ENCODE data around the gene CAAP1.
"Not testable (repeated sequence)": the region's sequence is repeated elsewhere in the genome, so short reads cannot be mapped to it uniquely, and the experiment has no call there.

CAAP1 gene

DNA sequence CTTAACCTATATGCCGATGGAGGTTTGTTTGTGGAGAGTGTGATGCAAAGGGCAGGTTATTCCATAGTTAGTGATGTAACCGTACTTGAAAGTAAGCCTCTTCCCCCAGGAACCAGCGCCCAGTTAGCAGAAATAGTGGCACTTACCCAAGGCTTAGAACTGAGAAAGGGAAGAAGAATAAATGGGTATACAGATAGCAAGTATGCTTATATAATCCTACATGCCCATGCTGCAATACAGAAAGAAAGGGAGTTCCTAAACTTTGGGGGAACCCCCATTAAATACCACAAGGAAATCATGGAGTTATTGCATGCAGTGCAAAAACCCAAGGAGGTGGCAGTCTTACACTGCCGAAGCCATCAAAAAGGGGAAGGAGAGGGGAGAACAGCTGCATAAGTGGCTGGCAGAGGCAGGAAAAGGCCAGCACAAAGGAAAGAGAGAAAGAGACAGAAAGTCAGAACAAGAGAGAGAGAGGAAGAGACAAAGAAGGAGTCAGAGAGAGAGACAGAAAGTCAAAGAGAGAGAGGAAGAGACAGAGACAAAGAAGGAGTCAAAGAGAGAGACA lies 64.1 kb downstream of the CAAP1 start:
- not testable (repeated sequence) for DNase-seq

DNA sequence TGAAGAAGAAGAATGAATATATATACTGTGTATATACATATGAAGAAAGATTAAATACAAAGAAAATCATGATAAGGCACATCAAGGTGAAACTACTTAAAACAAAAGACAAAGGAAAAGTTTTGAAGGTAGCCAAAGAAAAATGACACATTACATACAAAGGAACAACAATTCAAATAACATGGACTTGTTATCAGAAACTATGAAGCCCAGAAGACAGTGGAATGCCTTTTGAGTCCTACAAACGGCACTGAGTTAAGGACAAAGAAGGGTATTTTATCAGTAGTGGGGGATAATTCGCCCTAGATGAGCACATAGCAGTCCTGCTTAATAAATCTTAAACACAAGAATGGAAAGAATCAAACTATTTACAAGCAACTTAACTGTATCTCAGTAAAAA lies 77.8 kb downstream of the CAAP1 start:
- DNase-seq = no peak

DNA sequence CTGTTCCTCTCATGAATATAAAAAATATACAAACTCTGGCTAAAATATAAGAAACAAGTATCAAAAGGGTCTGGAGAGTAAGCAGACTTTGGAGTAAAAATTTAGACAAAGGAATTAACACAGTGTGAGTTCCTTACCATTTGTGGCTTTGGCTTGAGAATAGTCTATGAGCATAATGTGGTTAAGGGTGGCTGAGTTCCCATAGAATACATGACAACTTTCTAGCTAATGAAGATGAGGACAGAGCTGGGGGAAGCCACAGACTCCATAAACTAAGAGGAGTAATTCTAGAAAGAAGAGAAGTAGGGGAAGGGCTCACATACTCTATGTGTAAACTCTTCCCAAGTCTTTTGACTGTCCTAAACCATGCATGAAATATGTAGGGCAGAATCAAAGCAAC lies 79.4 kb downstream of the CAAP1 start:
- DNase-seq = no peak

DNA sequence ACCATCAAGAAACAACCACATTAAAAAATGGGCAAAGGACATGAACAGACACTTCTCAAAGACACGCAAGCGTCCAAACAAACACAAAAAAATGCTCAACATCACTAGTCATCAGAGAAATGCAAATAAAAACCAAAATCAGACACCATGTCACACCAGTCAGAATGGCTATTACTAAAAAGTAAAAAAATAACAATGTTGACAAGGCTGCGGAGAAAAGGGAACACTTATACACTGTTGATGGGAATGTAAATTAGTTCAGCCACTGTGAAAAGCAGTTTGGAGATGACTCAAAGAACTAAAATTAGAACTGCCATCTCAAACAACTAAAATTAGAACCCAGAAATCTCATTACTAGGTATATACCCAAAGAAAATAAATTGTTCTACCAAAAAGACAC lies 80.4 kb downstream of the CAAP1 start:
- no peak for DNase-seq

DNA sequence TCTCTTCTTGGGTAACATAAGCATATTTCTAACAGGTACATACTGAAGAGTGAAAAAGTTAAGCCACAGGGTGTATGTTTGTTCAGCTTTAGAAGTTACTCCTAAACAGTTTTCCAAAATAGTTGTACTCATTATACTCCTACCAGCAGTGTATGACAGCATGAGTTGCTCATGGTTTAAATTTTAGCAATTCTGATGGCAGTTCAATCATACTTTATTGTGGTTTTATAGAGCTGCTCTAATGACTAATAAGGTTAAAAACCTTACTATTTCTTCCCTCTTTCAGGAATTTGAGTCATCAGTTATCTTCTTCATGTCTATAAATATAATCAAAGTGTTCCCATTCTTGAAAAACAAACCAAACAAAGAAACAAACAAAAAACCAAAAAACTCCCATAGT lies 81.5 kb downstream of the CAAP1 start:
- DNase-seq = no peak

DNA sequence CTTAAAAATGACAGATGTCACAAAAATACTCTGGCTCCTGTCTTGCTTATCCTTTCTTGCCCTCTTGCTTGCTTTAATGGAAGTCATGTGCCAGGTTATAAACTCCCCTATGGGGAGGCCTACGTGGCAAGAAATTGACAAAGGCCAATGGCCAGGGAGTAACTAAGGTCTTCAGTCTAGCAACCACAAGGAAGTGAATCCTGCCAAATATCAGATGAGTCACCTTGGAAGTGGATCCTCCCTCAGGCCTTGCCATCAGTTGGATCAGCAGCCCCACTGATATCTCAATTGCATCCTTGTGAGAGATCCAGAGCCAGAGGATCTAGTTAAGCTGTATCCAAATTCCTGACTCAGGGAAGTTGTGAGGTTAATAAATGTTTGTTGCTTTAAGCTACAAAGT lies 82.8 kb downstream of the CAAP1 start:
- no peak for DNase-seq

DNA sequence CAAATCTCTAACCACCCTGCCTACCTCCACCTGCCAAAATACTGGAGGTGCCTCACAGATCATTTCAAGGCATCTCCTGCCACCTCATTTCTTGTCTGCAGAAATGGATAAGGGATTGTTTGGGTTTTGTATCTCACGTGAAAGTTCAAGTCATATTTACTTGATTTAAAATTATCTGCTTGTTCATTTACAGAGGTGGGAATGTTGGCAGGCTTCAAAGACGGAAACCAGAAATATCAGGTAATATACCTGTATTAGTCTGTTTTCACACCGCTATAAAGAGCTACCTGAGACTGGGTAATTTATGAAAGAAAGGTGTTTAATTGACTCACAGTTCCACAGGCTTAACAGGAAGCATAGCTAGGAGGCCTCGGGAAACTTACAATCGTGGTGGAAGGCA lies 85.4 kb downstream of the CAAP1 start:
- DNase-seq = no peak

DNA sequence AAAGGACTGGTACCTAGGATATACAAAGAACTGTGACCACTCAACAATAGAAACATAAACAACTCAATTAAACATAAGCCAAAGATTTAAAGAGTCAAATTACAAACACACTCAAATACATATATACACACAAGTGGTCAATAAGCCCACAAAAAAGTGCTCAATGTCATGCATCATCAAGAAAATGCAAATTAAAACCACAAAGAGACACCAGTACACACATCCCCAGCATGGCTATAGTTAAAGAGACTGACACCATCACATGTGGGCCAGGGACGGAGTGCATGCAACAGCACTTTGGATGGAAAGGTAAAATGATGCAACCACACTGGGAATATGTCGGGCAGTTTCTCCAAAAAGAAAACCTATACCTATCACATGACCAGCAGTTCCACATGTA lies 89.7 kb downstream of the CAAP1 start:
- no peak for DNase-seq

DNA sequence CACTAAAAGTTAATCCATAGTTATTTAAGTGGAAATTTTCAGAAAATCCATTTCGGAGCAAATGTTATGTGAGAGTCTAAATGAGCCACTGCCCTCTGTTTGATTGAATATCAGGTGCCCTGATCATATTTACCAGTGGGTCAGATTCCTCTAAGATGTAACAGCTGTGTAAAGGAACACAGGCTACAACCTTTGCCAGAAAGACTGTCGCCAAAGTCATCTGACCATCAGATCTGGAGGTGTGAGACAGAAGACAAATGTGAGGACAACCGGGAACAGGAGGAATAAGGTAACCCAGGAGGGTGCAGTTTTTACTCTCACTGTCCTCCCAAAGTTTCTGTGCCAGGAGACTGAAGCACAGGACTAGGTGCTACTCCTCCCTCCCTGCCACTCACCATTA lies 90.8 kb downstream of the CAAP1 start:
- no peak for DNase-seq

DNA sequence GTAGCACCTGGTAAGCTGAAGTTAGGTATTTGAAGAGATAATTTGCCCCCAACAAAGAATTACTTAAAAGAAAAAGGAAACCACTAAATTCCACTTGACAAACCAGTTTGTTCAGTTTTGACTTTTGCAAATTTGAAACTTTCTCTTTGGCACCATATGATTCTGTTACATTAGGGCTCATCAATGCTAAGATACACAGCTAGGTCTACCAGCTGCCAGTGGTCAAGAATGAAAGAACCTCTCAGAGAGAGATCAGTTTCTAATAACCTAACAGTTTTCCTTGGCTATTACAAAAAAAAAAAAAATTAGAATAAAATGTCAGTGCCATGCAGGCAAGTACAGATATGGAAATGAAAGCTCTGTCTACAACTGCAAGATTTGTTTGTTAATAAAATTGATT lies 92.3 kb downstream of the CAAP1 start:
- no peak for DNase-seq

DNA sequence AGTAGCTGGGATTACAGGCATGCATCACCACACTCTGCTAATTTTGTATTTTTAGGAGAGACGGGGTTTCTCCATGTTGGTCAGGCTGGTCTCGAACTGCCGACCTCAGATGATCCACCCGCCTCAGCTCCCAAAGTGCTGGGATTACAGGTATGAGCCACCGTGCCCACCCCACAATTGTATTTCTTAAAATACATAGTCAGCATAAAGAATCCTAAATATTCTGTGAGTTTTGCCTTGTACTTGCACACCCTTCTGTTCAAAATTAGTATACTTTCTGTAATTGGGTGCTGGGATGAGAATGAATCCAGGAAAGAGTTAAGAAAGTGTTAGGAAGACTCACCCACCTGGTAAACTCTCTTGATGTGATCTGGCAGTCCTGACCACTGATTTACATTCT lies 101.3 kb downstream of the CAAP1 start:
- no peak for DNase-seq

All from SIG-M5 (cell line).